ENCODE data around the gene GLIS1.

GRCh38 chr1:53594391-53595180, 144.4 kb downstream of the GLIS1 start:
- TF ChIP-seq EZH2 (IDR thresholded peaks at IDR 0.05; ENCODE audit: low read length): no peak
- no peak for TF ChIP-seq CTCF (optimal IDR thresholded peaks at IDR 0.05 in 1 of 3, IDR thresholded peaks at IDR 0.05 in 1 of 3, conservative IDR thresholded peaks at IDR 0.05 in 1 of 3; ENCODE audit: extremely low read depth in 1 of 3, insufficient read depth in 2 of 3, low read length in 3 of 3)

All from keratinocyte (primary cell).